ENCODE measurements around the gene TRAM2.

TRAM2 gene

DNA sequence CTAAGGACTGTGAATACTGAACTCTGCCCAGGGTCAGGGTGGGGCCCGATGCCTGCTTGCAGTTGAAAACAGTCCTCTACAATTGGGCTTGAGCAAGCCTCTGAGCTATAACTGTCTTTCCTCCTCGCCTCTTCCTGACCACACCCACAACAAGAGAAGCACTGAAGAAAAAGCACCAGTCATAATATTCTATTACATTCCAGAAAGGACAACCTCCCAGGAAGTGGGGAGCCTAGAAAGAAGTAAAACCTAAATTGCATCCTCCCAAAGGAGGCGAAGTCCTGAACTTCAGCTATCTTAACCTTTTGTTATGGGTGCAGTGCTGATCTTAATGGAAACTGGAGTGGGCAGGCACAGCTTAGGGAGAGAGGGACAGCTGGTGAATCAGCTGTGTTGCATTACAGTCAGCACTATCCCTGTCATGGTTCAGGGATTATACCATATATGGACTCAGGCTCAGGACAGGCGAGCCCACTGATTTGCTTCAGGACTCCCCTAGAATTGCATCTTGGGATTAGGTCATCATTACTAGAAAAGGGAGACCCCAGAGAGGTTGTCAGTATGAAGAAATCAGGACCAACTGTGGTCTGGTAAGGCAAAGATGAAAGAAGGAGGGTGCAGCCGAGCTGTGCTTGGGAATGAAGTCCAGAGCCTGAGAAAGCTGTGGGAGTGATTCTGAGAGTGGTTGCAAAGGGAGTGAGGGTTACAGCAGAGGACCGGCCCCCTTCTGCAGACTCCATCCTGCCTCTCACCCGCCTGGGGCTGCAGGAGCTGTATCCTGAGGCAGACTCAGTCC, 18.3 kb upstream of the TRAM2 start:
- no peak for DNase-seq

DNA sequence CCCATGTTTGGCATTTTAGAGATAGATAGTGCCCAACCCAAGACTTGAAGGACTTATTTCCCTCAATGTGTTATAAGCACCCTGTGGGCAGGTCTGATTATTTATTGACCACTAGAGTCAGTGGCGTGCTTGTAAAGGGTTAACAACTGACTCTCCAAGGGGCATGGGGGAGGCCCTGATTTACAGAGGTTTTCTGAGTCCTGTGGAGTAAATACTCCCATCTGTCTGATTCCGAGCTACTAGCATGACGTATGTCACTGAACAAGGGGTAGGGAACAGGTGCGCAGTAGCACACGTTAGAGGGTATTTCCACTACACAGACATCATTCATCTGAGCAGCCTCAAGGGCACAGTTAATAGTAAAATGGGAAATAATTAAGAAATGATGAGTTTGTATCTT, 17.4 kb upstream of the TRAM2 start:
- no peak for DNase-seq

DNA sequence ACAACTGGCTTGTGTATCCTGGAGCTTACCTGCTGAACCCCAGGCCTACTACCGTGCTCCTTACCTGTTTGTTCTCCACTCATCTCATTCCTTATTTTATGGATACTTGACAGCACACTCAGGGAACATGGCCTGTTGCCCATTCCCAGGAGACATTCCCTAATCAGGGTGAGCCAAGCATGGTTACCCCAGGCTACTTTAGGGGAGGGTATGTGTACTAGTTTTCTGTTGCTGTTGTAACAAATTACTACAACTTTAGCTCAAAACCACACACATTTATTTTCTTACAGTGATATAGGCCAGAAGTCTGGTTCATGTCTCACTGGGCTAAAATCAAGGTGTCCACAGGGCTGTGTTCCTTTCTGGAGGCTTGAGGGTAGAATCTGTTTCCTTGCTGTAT, 15.0 kb upstream of the TRAM2 start:
- DNase-seq, result no peak

DNA sequence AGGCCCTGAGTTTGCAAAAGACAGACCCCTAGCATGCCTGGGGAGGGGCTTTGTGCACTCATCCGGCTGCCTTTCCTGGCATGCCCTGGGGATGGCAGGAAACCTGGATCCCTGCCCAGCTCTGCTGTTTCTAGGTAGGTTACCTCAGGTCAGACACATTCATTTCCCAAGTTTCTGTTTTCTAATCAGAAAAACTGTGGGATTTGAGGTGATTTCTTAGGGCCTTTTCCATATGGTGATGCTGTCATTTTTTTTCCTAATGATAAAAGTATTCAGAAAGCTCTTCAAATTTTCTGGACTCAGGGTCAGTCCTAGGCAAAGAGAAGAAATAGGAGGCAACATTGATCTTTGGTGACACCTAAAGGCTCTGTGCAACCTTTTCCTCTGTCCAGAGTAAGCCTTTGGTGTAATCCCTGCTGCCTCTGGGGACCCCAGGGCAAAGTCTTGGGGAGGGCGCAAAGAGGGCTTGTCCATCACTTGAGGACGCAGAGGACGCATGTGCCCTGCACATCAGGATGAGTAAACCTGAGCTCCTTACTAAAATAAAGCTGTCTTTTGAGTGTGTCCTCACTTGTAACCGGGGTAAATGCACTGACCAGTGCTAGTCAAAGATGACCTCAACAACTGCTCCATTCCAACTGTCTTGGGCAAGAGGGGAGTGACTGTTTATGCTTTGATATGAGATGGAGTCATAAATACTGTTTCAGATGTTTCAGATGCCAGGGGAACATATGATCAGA, 13.5 kb upstream of the TRAM2 start:
- DNase-seq, result peak in 10 of 51 donors; percentile 3 to 26 (median 12)

DNA sequence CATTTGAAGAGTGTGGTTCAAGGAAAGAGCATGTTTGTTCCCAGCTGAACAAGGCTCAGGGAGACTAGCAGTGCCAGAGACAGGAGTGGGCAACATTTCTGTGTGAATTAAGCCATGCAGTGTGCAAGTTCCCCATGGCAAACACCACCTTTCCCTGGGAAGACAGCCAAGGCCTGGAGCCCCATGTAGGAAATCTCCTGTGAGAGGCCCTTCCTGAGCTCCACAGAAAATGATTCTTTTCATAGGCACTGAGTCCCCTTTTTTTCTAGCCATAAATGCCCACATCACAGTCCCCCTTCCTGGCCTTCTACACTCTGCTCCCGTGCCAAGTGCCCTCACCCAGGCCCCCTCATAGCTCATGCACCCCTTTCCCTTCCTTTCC, 11.8 kb upstream of the TRAM2 start:
- DNase-seq, result peak in 1 of 51 donors; percentile 11

DNA sequence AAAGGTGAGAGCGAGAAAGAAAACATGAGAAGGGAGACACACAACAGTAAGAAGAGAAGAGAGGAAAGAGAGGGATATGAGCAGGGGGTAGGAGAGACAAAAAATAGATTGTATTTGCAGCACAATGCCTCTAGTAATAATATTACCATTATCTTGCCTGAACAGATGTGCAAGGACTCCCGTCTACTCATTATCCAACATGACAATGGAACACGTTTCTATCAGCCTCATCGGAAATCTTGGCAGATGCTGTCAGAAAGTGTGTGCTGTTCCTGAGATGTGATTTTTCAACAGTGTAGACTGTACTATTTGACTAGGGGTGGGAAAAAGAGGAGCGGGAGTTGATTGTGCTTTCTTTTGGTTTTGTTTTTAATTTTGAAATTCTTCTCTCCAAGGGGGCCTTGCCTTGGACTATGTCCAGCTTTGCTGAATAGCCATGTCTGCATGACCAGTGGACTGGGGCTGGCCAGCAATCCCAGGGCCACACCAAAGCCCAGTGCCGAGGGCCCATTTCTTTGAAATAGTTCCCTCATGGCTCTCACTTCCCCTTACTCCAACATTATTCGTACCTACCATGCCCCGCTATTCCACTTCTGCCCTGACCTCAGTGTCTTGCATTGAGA, 11.3 kb upstream of the TRAM2 start:
- DNase-seq, result no peak

DNA sequence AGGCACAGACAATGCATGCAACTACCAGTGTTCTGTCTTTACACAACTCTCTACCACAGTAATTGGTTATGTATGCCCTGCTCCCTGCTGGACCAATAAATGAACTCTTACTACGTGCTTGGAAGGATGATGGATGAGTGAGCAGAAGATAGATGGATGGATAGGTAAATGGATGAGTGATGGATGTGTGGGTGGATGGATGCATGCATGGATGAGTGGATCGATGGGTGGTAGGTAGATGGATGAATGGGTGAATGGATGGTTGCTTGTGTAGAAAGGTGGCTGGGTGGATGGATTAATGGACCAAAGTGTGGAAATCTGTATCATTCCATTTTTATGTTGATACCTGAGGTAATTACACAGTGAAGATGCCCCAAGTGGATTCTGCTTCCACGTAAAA, 10.1 kb upstream of the TRAM2 start:
- DNase-seq, result no peak

DNA sequence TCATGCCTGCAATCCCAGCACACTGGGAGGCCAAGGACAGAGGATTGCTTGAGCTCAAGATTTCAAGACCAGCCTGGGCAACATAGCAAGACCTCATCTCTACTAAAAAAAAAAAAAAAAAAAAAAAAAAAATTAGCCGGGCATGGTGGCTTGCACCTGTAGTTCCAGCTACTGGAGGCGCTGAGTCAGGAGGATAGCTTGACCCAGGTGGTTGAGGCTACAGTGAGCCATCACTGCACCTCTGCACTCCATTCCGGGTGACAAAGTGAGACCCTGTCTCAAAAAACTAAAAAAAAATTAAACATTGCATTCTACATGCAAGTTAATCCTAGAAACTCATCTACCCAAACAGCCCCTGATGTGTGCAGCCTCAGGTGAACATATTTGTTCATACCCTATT, 7.3 kb upstream of the TRAM2 start:
- DNase-seq, result no peak

DNA sequence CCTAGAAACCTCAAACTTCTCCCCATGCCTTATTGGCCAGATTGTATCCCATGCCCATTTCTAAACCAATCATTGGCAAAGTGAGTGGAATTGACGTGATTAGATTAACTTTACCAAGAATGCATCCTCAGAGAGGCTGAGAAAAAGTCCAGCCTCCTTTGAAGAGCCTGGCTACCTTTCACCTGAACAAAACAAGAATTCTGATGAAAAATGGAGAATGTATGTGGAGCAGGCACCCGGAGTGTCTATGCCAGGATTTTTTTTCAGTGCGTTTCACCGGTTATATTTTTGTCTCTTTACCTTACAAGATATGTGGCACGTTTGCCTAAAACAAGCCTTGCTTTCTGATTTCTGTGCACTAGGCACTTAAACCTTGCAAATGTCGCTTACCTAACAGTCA, 6.1 kb upstream of the TRAM2 start:
- no peak for DNase-seq

DNA sequence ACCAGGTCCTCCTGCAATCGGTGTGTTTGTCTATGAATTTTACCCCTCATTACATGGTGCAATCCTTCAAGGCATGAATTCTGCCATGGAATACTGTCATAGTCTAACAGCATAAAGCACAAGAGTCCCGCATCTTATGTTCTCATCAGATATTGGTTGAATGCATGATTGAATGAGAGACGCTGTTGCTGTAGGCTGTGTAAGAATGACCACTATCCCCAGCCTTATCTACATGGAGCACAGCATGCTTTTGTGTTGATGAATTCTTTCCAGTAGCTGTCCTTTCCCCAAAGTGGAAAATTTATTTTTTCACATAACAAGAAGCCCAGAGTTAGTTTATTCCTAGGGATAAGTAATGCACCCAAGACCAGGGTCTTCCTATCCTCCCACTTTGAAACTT, 5.6 kb upstream of the TRAM2 start:
- DNase-seq, result no peak

DNA sequence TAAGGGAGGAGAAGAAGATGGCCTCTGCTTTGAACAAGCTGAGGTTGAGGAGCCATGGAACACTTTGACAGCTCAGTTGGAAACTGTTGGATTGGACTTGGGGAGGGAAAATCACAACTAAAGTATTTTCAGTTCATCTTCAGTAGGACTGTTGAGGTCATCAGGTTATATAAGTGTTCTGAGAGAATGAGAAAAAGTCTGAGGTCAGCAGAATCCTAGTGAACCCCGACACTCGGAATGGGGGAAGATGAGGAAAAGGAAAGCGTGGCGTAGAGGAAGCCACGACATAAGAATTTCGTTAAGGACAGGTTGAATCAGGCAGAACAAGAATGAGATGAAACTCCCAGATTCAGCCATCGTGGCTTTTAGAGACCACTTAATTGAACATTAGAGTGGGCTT, 4.0 kb upstream of the TRAM2 start:
- no peak for DNase-seq

DNA sequence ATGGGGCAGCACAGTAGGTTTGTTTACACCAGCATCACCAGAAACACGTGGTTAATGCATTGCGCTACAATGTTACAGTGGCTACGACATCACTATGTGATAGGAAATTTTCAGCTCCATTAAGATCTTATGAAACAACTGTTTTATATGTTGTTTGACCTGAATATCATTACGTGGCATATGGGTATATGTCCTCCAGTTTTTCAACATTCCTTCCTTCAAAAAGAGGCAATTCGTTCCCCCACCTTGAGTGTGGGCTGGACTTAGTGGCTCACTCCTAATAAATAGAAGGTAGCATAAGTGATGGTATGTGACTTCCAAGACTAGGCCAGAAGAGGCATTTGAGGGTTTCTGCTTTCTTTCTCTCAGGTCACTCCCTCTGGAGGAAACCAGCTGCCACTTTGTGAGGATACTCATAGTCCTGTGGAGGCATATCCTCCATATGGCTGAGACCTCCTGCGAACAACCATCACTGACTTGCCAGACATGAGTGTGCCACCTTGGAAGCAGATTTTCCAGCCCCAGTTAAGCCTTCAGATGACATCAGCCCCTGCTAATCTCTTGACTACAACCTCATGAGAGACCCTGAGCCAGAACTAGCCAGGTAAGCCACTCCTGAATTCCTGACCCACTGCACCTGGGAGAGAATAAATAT, 2.3 kb upstream of the TRAM2 start:
- no peak for DNase-seq

DNA sequence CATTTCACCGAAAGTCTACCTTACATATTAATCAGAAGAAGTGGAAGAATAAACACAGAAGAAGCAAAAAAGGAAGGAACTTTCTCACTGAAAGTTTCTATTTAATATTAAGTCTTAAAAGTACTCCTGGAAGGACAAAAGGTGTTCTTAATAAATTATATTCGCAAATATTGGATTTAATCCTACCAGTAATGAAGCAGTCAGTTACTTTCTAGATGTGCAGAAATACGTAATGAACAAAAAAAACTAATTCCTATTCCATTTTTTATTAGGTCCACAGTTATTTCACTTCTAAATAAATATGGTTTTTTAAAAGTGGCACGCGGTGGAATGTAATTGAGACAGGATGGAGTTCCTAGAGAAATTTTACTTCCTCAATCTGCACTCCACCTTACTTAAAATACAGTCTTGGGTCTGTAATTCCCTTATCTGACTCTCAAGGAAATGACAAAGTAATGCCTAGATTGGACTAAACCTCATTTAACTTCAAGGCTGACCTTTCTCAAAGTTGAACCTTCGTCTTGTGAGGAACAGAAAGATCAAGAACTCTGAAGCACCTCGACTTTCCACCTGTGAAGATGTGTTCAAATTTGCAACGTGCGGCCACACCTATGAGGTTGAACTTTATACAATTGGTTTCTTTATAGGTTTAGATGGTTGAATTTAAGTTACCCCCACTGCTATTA, 1.1 kb upstream of the TRAM2 start:
- DNase-seq, result no peak

DNA sequence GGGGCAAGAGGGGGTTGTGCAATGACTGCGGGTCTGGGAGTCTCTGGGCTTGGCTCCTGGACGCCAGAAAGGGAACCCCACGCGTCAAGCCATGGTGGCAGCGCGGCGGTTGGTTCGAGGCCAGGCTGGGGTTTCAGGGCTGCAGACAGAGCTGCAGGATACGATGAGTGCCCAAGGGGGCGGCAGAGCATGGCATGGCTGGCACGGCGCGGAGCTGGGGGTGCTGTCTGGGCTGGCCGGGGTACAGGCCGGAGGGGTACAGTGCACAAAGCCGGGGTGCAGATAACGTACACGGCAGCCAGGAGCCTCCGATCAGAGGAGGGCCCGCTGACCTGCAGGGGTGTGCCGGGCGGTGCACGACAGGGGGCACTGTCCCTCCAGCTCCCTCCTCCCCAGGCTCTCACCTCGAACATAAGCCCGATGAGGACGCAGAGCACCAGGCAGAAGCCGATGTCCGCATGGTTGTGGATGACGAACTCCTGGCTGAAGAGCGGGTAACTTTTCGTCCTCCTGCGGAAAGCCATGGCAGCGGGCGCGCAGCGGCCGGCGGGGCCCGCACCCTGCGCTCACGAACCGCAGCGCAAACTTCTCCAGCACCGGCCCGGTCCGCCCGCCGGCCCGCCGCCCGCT, 353 bp downstream of the TRAM2 start:
- DNase-seq, result peak in 29 of 51 donors; percentile 34 to 74 (median 57)

DNA sequence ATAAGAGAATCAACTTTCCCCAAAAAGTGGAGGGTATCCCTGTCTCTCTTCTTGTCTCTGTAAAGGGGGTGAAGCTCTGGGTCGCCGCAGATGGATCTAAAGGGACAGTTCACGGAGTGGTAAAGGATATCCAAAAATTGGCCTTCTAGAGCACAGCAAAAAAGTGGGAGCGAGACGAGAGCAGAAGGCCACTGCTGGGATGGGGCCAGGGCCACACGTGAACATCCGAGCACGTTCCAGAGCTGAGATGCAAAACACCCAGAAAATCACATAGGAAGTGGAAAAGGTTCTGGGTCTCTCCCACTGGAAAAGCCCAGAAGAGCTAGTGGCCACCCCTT, 837 bp downstream of the TRAM2 start:
- no peak for DNase-seq

DNA sequence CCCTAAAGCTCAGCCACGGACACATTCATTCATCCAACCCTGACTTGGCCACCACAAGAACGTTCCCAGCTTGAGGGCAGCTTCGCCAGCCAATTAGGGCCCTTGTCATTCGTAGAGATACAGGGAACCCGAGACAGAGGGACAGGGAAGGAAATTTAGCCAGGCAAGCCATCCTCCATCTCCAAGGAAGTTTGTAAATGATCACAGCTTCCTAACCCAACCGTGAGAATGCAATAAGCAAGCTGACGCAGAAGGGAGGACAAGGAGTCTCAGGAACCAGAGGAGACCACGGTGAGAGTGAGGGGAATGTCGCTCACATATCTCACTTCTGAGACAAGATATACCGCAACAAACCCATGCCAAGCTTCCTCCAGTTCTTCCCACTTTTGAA, 1.4 kb downstream of the TRAM2 start:
- DNase-seq, result no peak

DNA sequence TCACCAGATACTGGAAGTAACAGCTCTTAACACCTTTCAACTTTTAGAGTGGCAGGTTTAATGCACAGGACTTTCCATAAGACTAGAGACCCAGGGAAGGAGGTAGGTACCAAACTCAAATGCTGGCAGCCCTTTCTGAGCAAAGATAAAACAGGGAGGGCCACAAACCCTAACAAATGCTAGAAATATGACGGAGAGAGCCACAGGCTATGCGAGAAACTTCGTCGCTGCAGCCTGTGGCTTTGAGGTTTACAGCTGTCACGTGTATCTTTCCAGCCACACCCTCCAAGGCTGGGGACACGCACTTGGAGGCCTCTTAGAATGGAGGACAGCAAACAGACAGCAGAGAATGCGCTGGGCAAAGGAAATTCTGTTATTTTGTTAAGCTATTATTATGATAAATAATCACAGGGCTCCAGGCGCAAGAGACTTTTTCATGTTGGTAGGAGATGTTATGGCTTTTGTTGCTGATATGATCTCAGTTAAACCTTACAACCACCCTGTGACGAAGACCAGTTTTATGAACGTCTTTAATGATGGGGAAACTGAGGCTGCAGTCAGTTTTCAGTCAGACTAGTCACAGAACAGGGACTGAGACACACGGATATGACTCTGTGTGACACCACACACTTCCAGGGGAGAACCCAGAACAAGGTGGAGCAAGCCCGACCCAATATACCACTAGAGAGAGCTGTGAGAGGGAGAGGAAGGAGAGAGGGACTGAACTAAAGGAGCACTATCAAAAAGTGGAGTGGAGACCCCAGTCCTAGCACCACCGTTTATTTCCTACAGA, 2.0 kb downstream of the TRAM2 start:
- DNase-seq, result no peak

DNA sequence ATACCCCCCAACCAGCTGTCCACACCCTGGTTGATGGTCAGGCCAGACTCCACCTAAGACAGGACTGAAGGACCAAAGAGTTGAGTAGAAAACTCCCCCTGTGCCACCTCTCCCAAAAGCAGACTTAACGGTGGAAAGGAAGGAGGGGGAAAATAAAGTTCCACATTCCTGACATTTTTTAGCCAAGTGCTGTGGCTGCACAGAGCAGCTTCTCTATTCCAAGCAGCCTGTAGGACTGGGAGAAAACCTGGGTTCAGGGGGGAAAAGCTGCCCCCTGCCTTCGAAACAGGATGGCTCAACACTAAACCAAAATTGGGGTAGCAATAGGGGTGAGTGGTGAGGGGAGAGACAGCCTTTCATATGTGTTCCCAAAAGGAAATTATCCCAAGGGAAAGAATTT, 3.6 kb downstream of the TRAM2 start:
- DNase-seq, result no peak

DNA sequence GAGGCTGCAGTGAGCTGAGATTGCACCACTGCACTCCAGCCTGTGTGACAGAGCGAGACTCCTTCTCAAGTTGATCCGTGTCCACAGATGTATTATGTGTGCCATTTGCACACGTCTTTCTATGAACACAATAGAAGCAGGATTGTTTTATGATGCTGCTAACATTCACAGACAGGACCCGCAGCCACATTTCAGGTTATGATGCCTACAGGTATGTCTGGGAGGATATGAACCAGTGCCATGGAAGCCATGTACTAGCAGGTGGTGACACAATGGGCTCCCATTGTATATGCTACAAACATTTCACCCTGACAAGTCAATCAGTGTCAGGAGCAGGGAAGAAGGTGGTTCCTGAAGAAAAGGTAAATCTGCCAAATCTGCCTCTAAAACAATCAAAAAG, 4.3 kb downstream of the TRAM2 start:
- no peak for DNase-seq

DNA sequence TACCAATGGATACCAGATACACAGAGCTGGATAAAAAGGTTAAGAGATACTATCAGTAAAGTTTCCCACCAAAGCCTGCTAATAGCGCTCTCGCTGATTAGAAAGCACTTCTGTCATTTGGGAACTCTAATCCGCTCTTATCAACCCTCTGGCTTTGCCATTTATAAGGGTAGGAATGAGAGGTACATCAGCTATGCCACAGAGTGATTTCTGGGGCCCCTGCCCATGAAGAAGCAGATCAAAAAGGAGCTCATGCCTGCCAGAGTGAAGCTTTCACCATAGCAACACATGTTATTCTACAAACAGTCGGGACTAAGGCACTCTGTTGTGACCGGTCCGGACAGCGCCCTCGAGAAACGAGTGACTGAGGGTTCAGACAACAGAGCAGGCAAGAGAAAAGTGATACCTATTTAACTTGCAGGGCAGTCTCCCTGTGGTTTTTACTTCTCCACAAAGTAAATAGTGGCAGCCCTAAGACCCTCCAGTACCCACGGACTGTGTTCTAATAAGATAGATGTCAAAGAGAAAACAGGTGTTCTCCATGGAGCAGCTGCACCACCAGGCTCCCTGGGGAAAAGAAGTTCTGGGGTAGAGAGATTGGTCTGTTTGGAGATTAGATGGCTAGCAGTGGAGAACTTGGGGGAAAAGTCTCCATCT, 5.6 kb downstream of the TRAM2 start:
- DNase-seq, result no peak

Measured in hypothalamus (tissue), 51 donors.